ENCODE data around the gene FAM181A. TPM values are rescaled to one million over a fixed set of nuclear protein-coding genes. Genes with fewer than 3 reads are reported as not detected.
A peak's percentile ranks its signal among the peaks of the same experiment; 100 is the strongest.

The FAM181A gene
- total and polyA plus RNA-seq, 2 donors (not counting 1 experiment from before 2014, with no cell fraction given), result not detected

GRCh38 chr14:93891756-93892504 lies 35.2 kb upstream of the FAM181A start:
- Histone ChIP-seq H3K4me1 (ENCODE audit: control insufficient read depth in 2 of 2, insufficient read depth in 2 of 2, low read length in 2 of 2) (no peaks in the 10 kb centered on the region), H3K79me2 (ENCODE audit: control insufficient read depth, insufficient read depth, low read length) (no peaks in the 10 kb centered on the region), H3K27me3 (replicated peaks in 1 of 4; ENCODE audit: control extremely low read depth in 1 of 4, control insufficient read depth in 3 of 4, insufficient read depth in 4 of 4, low read length in 3 of 4) (peaks cover 0 to 9% (median 1%) of the 10 kb centered on the region in 4 experiments), H2AFZ (ENCODE audit: insufficient read depth, low read depth, low read length, poor library complexity, severe bottlenecking) (no peak overlapping the region), H3K4me2 (replicated peaks; ENCODE audit: low read depth, low read length, poor library complexity, severe bottlenecking) (no peak overlapping the region), H4K20me1 (ENCODE audit: control insufficient read depth, insufficient read depth, low read length, poor library complexity, severe bottlenecking) (no peaks in the 10 kb centered on the region), H3K27ac (ENCODE audit: low read length in 2 of 2) (no peak overlapping the region), H3K36me3 (replicated peaks in 1 of 2; ENCODE audit: control extremely low read depth in 1 of 2, control insufficient read depth in 1 of 2, extremely low read depth in 1 of 2, insufficient read depth in 2 of 2, low read length in 1 of 2) (no peaks in the 10 kb centered on the region), H3K4me3 (ENCODE audit: control extremely low read depth in 1 of 5, extremely low read depth in 1 of 5, insufficient read depth in 1 of 5, low read depth in 2 of 5, low read length in 4 of 5) (no peak overlapping the region), H3K9ac (ENCODE audit: low read length) (no peak overlapping the region), H3K9me3 (ENCODE audit: control extremely low read depth in 1 of 3, control insufficient read depth in 2 of 3, insufficient read depth in 1 of 3, low read length in 2 of 3) (no peaks in the 10 kb centered on the region)
- intact Hi-C loops (cut with micrococcal nuclease), result loop anchor here (5.0 to 10.0 kb wide), 2 partner anchors 237 to 685 kb away; partner anchors contain the start of genes GON7 and UBR7
- Mint-ChIP-seq H3K4me1 (no peaks in the 10 kb centered on the region), H3K27me3 (peaks cover 38% of the 10 kb centered on the region), H3K4me3 (no peak overlapping the region), H3K27ac (no peak overlapping the region), H3K9me3 (ENCODE audit: insufficient read depth) (no peaks in the 10 kb centered on the region)
- ChIA-PET POLR2A (no interaction called here), CTCF (interaction anchor here (0.7 to 1.6 kb wide), 4 partner anchors 8 to 17 kb away, joined by 3 read pairs; no protein-coding TSS in a partner anchor)
- TF ChIP-seq, protein P1, sequence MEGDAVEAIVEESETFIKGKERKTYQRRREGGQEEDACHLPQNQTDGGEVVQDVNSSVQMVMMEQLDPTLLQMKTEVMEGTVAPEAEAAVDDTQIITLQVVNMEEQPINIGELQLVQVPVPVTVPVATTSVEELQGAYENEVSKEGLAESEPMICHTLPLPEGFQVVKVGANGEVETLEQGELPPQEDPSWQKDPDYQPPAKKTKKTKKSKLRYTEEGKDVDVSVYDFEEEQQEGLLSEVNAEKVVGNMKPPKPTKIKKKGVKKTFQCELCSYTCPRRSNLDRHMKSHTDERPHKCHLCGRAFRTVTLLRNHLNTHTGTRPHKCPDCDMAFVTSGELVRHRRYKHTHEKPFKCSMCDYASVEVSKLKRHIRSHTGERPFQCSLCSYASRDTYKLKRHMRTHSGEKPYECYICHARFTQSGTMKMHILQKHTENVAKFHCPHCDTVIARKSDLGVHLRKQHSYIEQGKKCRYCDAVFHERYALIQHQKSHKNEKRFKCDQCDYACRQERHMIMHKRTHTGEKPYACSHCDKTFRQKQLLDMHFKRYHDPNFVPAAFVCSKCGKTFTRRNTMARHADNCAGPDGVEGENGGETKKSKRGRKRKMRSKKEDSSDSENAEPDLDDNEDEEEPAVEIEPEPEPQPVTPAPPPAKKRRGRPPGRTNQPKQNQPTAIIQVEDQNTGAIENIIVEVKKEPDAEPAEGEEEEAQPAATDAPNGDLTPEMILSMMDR (IDR thresholded peaks at IDR 0.05), result no peak
- no peak for TF ChIP-seq EZH2 (IDR thresholded peaks at IDR 0.05; ENCODE audit: borderline replicate concordance, insufficient read depth, low read depth, low read length, poor library complexity, severe bottlenecking)
- no peak for DNase-seq
- no peak for ATAC-seq (ENCODE audit: low read depth)
- 84% methylated on average over 12 of the region's 15 CpGs for WGBS (ENCODE audit: insufficient coverage)

GRCh38 chr14:93892505-93892839 lies 34.7 kb upstream of the FAM181A start:
- WGBS (ENCODE audit: insufficient coverage), result 83% methylated on average over 2 of the region's 5 CpGs
- TF ChIP-seq, protein P1 (IDR thresholded peaks at IDR 0.05), result no peak
- TF ChIP-seq EZH2 (IDR thresholded peaks at IDR 0.05; ENCODE audit: borderline replicate concordance, insufficient read depth, low read depth, low read length, poor library complexity, severe bottlenecking), result no peak
- Histone ChIP-seq H3K9me3 (ENCODE audit: control extremely low read depth in 1 of 3, control insufficient read depth in 2 of 3, insufficient read depth in 1 of 3, low read length in 2 of 3) (no peaks in the 10 kb centered on the region), H4K20me1 (ENCODE audit: control insufficient read depth, insufficient read depth, low read length, poor library complexity, severe bottlenecking) (no peaks in the 10 kb centered on the region), H3K27me3 (replicated peaks in 1 of 4; ENCODE audit: control extremely low read depth in 1 of 4, control insufficient read depth in 3 of 4, insufficient read depth in 4 of 4, low read length in 3 of 4) (peaks cover 0 to 9% (median 1%) of the 10 kb centered on the region in 4 experiments), H3K27ac (ENCODE audit: low read length in 2 of 2) (no peak overlapping the region), H2AFZ (ENCODE audit: insufficient read depth, low read depth, low read length, poor library complexity, severe bottlenecking) (peak overlapping the region; percentile 57), H3K4me2 (replicated peaks; ENCODE audit: low read depth, low read length, poor library complexity, severe bottlenecking) (no peak overlapping the region), H3K4me3 (ENCODE audit: control extremely low read depth in 1 of 5, extremely low read depth in 1 of 5, insufficient read depth in 1 of 5, low read depth in 2 of 5, low read length in 4 of 5) (no peak overlapping the region), H3K4me1 (ENCODE audit: control insufficient read depth in 2 of 2, insufficient read depth in 2 of 2, low read length in 2 of 2) (no peaks in the 10 kb centered on the region), H3K36me3 (replicated peaks in 1 of 2; ENCODE audit: control extremely low read depth in 1 of 2, control insufficient read depth in 1 of 2, extremely low read depth in 1 of 2, insufficient read depth in 2 of 2, low read length in 1 of 2) (no peaks in the 10 kb centered on the region), H3K79me2 (ENCODE audit: control insufficient read depth, insufficient read depth, low read length) (no peaks in the 10 kb centered on the region), H3K9ac (ENCODE audit: low read length) (no peak overlapping the region)
- Mint-ChIP-seq H3K4me1 (no peaks in the 10 kb centered on the region), H3K9me3 (ENCODE audit: insufficient read depth) (no peaks in the 10 kb centered on the region), H3K27me3 (peaks cover 36% of the 10 kb centered on the region), H3K4me3 (no peak overlapping the region), H3K27ac (no peak overlapping the region)
- POLR2A ChIA-PET, result no interaction called here
- no peak for ATAC-seq (ENCODE audit: low read depth)
- CTCF ChIA-PET, result interaction anchor here (0.8 to 1.6 kb wide), 4 partner anchors 9 to 109 kb away, joined by 3 to 4 read pairs (median 3); no protein-coding TSS in a partner anchor
- DNase-seq, result no peak
- intact Hi-C loops (cut with micrococcal nuclease), result loop anchor here (5.0 to 10.0 kb wide), 2 partner anchors 238 to 685 kb away; partner anchors contain the start of genes GON7 and UBR7
